ENCODE data around the gene ORC3.

DNA sequence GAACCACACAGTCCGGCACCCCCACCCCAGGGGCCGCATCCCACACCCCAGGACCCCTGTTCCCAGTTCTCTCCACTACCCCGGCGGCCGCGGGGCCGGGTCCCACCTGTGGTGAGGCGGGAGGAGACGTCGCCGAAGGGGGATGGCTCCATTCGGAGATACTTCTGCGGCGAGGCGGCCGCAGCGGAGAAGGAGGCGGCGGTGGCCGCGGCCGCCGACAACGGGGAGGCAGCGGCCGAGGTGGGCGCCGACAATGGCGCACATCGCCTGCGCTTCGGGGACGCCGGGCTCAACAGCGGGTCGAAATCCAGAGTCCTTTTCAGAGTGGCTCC, 111.4 kb downstream of the ORC3 start:
- TF ChIP-seq, protein P1, sequence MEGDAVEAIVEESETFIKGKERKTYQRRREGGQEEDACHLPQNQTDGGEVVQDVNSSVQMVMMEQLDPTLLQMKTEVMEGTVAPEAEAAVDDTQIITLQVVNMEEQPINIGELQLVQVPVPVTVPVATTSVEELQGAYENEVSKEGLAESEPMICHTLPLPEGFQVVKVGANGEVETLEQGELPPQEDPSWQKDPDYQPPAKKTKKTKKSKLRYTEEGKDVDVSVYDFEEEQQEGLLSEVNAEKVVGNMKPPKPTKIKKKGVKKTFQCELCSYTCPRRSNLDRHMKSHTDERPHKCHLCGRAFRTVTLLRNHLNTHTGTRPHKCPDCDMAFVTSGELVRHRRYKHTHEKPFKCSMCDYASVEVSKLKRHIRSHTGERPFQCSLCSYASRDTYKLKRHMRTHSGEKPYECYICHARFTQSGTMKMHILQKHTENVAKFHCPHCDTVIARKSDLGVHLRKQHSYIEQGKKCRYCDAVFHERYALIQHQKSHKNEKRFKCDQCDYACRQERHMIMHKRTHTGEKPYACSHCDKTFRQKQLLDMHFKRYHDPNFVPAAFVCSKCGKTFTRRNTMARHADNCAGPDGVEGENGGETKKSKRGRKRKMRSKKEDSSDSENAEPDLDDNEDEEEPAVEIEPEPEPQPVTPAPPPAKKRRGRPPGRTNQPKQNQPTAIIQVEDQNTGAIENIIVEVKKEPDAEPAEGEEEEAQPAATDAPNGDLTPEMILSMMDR (tag by site-specific recombination; IDR thresholded peaks at IDR 0.05) = no peak
- no peak for TF ChIP-seq ZNF670 (tag by site-specific recombination; IDR thresholded peaks at IDR 0.05; ENCODE audit: low read depth)
- no peak for TF ChIP-seq YY1 (tag by site-specific recombination; IDR thresholded peaks at IDR 0.05)
- no peak for TF ChIP-seq KLF16 (tag by site-specific recombination; IDR thresholded peaks at IDR 0.05)
- TF ChIP-seq YY2 (tag by site-specific recombination; IDR thresholded peaks at IDR 0.05) = no peak
- no peak for TF ChIP-seq ZNF704 (tag by site-specific recombination; IDR thresholded peaks at IDR 0.05)
- TF ChIP-seq, protein P2, sequence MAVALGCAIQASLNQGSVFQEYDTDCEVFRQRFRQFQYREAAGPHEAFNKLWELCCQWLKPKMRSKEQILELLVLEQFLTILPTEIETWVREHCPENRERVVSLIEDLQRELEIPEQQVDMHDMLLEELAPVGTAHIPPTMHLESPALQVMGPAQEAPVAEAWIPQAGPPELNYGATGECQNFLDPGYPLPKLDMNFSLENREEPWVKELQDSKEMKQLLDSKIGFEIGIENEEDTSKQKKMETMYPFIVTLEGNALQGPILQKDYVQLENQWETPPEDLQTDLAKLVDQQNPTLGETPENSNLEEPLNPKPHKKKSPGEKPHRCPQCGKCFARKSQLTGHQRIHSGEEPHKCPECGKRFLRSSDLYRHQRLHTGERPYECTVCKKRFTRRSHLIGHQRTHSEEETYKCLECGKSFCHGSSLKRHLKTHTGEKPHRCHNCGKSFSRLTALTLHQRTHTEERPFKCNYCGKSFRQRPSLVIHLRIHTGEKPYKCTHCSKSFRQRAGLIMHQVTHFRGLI (tag by site-specific recombination; IDR thresholded peaks at IDR 0.05) = no peak
- TF ChIP-seq, protein P3, sequence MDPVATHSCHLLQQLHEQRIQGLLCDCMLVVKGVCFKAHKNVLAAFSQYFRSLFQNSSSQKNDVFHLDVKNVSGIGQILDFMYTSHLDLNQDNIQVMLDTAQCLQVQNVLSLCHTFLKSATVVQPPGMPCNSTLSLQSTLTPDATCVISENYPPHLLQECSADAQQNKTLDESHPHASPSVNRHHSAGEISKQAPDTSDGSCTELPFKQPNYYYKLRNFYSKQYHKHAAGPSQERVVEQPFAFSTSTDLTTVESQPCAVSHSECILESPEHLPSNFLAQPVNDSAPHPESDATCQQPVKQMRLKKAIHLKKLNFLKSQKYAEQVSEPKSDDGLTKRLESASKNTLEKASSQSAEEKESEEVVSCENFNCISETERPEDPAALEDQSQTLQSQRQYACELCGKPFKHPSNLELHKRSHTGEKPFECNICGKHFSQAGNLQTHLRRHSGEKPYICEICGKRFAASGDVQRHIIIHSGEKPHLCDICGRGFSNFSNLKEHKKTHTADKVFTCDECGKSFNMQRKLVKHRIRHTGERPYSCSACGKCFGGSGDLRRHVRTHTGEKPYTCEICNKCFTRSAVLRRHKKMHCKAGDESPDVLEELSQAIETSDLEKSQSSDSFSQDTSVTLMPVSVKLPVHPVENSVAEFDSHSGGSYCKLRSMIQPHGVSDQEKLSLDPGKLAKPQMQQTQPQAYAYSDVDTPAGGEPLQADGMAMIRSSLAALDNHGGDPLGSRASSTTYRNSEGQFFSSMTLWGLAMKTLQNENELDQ (tag by site-specific recombination; IDR thresholded peaks at IDR 0.05; ENCODE audit: low read depth) = no peak
- TF ChIP-seq, protein P4, sequence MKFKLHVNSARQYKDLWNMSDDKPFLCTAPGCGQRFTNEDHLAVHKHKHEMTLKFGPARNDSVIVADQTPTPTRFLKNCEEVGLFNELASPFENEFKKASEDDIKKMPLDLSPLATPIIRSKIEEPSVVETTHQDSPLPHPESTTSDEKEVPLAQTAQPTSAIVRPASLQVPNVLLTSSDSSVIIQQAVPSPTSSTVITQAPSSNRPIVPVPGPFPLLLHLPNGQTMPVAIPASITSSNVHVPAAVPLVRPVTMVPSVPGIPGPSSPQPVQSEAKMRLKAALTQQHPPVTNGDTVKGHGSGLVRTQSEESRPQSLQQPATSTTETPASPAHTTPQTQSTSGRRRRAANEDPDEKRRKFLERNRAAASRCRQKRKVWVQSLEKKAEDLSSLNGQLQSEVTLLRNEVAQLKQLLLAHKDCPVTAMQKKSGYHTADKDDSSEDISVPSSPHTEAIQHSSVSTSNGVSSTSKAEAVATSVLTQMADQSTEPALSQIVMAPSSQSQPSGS (tag by site-specific recombination; IDR thresholded peaks at IDR 0.05; ENCODE audit: low read depth) = no peak
- no peak for TF ChIP-seq ZNF501 (tag by site-specific recombination; IDR thresholded peaks at IDR 0.05)
- TF ChIP-seq ZNF248 (tag by site-specific recombination; IDR thresholded peaks at IDR 0.05) = no peak
- TF ChIP-seq, protein P5, sequence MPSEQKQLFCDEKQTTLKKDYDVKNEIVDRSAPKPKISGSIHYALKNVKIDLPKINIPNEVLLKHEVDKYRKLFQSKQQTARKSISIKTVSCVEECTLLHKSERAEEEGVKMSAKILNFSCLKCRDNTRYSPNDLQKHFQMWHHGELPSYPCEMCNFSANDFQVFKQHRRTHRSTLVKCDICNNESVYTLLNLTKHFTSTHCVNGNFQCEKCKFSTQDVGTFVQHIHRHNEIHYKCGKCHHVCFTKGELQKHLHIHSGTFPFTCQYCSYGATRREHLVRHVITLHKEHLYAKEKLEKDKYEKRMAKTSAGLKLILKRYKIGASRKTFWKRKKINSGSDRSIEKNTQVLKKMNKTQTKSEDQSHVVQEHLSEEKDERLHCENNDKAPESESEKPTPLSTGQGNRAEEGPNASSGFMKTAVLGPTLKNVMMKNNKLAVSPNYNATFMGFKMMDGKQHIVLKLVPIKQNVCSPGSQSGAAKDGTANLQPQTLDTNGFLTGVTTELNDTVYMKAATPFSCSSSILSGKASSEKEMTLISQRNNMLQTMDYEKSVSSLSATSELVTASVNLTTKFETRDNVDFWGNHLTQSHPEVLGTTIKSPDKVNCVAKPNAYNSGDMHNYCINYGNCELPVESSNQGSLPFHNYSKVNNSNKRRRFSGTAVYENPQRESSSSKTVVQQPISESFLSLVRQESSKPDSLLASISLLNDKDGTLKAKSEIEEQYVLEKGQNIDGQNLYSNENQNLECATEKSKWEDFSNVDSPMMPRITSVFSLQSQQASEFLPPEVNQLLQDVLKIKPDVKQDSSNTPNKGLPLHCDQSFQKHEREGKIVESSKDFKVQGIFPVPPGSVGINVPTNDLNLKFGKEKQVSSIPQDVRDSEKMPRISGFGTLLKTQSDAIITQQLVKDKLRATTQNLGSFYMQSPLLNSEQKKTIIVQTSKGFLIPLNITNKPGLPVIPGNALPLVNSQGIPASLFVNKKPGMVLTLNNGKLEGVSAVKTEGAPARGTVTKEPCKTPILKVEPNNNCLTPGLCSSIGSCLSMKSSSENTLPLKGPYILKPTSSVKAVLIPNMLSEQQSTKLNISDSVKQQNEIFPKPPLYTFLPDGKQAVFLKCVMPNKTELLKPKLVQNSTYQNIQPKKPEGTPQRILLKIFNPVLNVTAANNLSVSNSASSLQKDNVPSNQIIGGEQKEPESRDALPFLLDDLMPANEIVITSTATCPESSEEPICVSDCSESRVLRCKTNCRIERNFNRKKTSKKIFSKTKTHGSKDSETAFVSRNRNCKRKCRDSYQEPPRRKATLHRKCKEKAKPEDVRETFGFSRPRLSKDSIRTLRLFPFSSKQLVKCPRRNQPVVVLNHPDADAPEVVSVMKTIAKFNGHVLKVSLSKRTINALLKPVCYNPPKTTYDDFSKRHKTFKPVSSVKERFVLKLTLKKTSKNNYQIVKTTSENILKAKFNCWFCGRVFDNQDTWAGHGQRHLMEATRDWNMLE (tag by site-specific recombination; conservative IDR thresholded peaks at IDR 0.05; ENCODE audit: low read depth) = no peak
- no peak for TF ChIP-seq ZNF362 (tag by site-specific recombination; IDR thresholded peaks at IDR 0.05)
